Endometrium (tissue), 2 donors: ENCODE results near the gene HTRA1.

Experiments used
- FAIRE-seq: peaks from 2 replicates; lab custom pipeline; 2012; peaks lifted over from hg19 to GRCh38; lab: Jason Lieb, UNC
- donor health status: control.
- donor health status: control.

HTRA1 gene

GRCh38 chr10:122474131-122474818, 12.9 kb downstream of the HTRA1 start:
- FAIRE-seq, result no peak

- FAIRE-seq, result no peak
Measured at GRCh38 chr10:122475100-122475499, 13.7 kb downstream of the HTRA1 start.

DNA sequence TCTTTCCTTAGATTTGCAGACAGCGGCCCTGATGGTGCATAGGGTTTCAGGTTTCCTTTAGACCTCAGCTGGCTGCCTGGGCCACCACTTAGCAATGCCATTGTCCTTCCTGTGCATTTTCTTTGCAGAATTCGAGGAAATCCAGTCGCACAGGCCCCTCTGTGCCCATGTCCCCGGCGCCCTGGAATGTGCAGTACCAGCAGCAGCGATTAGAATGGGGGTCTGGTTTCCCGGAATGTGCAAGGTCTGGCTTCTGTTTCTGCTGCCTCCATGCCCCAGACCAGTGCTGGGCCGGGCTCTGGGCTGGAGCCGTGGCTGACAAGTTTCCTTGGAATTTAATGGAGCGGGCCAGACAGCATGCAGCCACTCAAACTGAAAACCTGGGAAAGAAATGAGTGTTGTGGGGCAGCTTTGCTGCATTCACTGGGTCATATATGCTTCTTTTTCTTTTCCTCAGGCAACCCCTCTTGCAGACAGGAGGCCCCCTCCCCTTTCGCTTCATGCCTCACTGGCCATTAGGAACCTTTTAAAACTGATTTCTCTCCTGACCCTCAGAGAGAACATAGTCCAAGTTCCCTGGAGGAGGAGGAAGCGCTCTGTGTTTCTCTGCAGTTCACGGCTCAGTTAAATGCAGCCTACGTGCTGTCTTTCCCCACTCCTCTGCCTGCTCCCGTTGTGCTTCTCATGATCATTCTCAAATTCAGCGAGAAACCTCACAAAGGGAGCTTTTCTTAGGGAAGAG, 14.4 kb downstream of the HTRA1 start:
- FAIRE-seq, result no peak

GRCh38 chr10:122476333-122476695, 15.0 kb downstream of the HTRA1 start:
- FAIRE-seq, result no peak

- no peak for FAIRE-seq
Measured at GRCh38 chr10:122477436-122477835, 16.1 kb downstream of the HTRA1 start.

DNA sequence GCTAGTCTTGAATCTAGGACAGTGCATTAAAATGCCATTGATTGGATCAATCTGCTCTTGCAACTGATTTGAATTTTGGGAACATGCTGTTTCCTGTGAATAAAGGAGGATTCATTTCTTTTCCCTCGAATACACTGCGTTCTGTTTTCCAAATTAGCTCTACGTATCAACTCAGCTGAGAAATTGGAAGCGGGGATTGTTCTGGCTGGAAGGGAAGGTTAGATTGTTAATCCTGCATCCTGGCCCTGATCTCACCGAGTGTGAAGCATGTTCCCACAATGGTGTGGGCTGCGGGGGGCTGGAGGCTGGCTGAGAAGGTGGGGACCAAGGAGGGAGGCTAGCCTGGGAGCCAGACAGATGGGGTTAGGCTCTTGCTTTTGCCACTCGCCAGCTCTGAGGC, 17.6 kb downstream of the HTRA1 start:
- FAIRE-seq, result no peak

DNA sequence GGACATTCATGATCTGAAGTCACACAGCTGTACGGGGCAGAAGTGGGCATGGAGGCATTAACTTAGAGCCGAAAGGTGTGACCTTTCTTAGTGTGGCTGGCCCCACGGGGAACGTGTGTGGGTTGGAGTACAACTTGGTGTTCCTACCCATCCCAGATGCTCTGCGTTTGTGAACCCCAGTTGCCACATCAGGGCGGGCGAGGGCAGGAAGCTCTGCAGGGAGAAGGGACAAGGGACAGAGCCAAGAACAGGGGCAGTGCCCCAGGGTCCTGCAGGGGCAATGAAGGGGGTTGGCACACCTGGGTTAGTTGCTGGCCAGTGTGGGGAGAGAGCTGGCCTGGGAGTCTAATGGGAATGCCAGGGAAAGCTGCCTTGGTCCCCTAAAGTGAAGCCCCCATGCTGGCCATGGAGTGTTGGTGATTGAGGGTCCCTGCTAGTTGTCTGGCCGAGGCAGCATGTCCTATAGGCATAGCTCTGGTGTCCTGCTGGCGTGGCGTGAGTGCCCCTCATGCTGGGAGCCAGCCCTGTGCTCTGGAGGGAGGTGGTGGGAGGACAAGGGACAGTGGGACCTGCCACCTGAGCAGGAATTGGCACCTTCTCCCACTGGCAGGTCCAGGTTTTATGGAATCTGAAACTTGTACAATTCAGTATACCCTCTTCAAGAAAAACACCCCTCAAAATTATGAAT, 18.9 kb downstream of the HTRA1 start:
- FAIRE-seq, result no peak

- FAIRE-seq, result no peak
Measured at GRCh38 chr10:122481296-122482056, 20.1 kb downstream of the HTRA1 start.

DNA sequence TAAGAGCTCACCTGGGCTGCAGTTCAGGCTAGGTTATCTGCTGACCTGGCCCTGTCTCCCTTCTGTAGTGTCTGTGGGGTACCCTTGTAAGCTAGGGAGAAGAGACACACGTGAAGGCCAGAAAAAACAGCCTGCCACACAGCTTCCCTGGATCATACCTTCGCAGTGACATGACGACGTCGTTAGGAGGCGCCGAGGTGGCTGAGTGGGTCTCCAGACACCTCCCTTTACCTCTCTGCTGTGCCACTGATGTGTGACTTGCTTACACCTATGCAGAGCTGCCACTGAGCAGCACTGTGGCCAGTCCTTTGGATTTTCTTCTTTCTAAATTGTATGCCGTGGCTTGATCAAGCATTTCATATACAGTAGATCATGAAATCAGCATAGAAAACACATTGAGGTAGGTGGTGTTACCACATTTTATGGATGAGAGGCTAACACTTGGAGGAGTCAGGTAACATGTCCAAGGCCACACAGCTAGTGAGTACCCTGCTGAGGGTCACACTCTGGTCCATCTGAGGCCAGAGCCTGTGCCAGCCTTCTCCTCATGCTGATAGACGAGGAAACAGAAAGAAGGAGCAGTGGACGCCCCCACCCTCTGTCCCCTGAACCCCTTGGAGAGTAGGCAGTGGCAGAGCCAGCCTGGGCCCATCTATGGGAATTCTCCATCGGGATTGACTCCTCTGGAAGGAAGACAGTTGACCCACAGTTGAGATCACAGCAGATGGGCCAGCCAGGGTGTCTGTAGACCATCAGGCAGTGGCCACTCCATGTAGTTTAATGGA, 23.1 kb downstream of the HTRA1 start:
- FAIRE-seq, result no peak

DNA sequence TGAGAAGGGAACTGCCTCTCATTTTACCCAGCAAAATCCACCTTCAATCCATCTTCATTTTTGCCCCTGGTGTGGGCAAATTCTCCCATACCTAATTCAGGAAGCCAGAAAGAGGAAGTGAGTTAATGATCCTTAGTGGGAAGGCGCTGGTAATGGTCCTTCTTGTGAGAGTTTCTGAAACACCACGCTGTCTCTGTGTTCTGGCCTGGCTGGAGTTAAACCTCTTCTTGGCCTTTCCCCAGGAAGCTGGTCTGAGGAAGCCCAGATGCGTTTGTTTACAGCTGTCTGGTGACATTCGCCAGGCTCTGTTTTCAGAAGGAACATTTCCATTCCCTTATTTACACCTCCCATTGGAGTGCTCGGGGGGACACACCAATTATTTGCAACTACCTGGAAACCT, 24.3 kb downstream of the HTRA1 start:
- FAIRE-seq, result no peak

DNA sequence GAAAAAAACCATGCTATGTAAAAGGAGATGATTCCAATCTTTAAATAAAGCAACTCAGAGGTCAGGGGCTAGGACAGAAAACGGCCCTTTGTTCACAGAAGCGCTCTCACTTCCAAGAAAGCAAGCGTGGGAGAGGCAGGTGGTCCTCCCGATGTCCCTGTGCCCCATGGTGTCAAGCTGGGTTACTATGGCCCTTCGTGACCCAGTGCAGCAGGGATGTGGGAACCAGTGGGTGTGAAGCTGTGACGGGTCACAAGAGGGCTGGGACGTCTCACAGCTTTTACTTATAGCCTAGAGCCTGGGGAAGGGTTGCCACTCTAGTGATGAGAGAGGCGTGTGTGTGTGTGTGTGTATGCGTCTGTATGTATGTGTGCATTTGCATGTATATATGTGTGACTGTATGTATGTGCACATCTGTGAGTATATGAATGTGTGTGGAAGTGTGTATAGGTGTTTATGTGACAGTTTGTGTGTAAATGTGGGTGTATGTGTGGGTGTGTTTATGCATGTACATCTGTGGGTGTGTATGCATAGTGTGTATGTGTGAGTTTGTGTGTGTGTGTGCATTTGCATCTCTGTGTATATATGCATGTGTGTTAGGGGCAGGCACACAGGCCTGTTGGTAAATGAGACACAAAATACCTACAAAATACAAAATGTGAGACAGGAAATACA, 25.2 kb downstream of the HTRA1 start:
- no peak for FAIRE-seq

DNA sequence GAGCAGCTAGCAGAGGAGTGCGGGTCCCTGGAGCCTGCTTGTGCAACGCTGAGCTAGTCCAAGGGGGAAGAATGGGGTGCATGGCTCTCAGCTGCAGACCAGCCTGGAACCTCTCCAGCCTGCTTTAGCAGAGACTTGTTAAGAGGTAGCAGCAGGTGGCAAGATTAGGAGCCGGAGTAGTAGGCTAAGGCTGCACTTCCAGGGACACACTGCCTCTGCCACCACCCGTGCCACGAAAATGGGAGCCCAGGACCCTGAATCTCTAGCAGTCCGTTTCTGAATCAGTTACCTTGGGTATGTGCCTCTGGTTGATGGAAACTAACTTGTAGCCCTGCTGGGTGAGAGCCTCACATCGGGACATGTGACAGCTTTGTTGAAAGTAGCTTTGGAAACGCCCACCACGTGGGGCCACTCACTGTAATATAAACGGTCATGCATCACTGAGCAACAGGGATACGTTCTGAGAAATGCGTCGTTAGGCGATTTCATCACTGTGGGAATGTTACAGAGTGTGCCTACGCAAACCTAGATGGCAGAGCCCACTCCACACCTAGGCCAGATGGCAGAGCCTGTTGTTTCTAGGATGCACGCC, 25.9 kb downstream of the HTRA1 start:
- FAIRE-seq, result no peak

DNA sequence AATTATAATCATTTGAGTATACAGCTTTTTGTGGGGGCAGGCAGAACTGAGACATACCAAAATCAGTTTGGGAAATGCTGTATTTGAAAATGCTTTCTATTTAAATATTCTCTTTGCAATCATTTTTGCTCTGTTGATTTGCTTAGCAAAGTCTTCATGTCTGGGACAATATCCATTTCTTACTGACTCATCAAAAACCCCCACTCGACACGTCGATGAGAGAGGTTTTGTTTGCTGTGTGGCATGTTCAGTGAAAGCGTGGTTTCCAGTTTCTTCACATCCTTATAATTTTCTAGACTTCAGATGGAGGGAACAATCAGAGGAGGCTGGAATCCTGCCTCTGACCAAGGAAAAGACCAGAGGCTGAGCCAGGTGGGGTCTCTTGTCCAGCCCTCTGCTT, 28.9 kb downstream of the HTRA1 start:
- no peak for FAIRE-seq

DNA sequence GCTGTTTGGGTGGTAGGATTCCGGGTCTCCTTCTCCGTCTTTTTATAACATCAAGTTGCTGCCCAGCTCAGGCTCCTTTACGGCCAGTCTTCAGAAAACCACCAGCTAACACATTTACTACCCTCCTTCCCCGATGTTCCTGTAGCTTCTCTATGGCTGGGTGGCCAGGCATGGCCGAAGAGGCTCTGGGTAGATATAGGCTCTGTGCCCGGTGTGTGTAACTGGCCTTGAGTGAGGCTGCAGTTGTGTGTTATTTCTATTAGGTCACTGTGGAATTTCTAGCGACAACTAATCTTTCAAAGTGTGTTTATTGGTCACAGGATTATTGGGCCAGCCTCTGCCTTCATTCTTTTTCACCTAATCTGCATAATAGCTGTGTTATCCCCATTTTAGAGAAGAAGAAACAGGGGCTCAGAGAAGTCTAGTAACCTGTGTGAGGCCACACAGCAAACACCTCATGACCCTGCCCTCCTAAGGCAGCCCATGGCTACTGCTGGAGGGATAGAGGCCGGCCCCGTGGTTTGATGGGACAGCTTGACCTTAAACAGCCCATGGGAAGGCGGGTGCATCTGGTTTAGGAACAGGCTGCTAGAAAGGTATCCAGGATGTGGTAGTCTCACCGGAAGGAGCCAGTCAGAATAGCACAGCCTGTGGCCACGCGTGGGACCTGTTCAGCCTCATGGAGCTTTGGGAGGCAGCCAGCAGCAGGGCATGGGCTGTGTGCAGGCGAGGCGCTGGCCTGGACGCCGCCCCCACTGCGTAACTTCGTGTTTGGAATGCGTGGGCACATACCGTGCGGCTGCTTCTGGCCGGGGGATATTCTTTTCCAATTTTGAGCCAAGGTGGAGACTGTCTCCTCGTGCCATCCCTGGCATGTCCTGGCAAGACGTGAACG, 29.7 kb downstream of the HTRA1 start:
- FAIRE-seq, result no peak

DNA sequence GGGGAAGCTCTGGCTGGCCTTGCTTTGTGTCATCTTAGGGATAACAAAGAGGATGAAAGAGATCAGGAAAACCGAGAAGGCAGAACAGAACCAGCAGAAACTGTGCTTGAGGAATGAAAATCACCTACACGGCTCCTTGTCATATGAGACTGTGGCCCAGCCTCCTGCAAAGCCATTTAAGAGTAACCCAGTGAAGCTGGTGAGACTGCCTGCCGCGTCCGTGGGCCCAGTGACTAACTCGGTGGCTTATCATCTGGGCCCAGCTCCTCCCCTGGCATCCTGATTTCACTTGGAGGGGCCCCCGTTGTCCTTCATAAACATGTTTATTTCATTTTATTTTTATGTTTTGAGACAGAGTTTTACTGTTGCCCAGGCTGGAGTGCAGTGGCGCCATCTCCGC, 30.7 kb downstream of the HTRA1 start:
- no peak for FAIRE-seq

- no peak for FAIRE-seq
Measured at GRCh38 chr10:122492999-122493481, 31.7 kb downstream of the HTRA1 start.

DNA sequence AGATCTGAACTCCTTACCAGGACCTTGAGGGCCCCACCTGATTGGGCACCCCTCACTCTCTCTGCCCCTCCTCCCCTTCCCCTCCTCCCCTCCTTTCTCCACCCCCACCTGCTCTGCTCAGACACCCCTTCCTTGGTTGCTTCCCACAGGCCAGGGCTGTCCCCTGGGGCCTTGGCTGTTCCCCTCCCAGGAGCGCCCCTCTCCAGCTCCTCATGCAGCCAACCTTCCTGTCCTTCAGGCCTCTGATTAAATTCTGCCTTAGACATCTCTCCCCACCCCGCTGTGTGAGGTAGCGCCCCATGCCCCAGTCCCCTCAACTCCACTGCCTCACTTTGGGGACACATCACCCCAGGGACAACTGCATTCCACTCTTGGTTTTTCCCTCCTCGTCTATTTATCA, 32.4 kb downstream of the HTRA1 start:
- FAIRE-seq, result no peak

GRCh38 chr10:122494173-122494820, 32.9 kb downstream of the HTRA1 start:
- FAIRE-seq, result no peak

DNA sequence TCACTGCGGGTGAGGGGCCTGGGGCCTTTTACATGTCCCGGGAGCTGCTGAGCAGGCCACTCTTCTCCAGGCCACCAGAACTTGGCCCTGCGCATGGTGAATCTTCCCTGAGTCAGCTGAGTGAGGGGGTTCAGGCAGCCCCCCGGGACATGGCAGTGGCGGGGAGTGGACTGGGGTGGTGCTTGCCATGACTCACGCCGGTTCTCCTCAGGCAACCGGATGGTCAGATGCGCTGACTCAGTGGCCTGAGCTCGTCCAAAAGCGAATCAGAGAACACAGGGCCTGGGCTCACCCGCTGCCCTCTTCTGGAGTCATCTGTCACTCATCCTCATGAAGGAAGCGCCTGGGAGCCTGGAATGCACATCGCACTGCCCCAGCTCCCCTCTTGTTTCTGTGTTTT, 33.5 kb downstream of the HTRA1 start:
- FAIRE-seq, result no peak
